ENCODE data around the gene FMN2. TPM values are rescaled to one million over a fixed set of nuclear protein-coding genes. Genes with fewer than 3 reads are reported as not detected.

The FMN2 gene
- total RNA-seq, 4 donors from 2014 or later: 0.54 to 5.1 (median 1.2) TPM

DNA sequence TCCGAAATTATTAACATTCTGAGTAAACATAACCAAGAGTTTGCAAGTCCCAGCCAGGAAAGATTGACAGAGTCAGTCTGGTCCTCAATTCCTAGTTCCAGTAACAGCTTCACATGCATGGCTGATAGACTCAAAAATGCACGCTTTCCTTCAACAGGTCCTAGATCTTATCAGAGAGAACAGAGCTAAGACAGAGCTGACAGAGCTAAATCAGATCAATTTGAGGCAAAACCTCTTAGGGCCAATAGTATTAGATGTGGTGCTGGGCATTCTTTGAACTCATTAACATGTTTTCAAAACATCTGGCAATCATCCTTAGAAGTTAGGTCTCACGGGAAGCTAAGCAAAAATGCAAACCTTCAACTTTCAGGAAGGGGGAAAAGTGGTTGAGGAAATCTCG is 406.2 kb downstream of the FMN2 start:
- no peak overlapping the region for H3K27ac ChIP-seq
- no peaks in the 10 kb centered on the region for H3K4me1 ChIP-seq
- H3K36me3 ChIP-seq: no peaks in the 10 kb centered on the region
- DNase-seq: no peak
- TF ChIP-seq, protein P1, sequence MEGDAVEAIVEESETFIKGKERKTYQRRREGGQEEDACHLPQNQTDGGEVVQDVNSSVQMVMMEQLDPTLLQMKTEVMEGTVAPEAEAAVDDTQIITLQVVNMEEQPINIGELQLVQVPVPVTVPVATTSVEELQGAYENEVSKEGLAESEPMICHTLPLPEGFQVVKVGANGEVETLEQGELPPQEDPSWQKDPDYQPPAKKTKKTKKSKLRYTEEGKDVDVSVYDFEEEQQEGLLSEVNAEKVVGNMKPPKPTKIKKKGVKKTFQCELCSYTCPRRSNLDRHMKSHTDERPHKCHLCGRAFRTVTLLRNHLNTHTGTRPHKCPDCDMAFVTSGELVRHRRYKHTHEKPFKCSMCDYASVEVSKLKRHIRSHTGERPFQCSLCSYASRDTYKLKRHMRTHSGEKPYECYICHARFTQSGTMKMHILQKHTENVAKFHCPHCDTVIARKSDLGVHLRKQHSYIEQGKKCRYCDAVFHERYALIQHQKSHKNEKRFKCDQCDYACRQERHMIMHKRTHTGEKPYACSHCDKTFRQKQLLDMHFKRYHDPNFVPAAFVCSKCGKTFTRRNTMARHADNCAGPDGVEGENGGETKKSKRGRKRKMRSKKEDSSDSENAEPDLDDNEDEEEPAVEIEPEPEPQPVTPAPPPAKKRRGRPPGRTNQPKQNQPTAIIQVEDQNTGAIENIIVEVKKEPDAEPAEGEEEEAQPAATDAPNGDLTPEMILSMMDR (IDR thresholded peaks at IDR 0.05): no peak
- TF ChIP-seq POLR2A (IDR thresholded peaks at IDR 0.05): no peak
- no peak overlapping the region for H3K4me3 ChIP-seq
- peaks cover 0 to 3% (median 0%) of the 10 kb centered on the region in 4 donors for H3K9me3 ChIP-seq
- no peaks in the 10 kb centered on the region for H3K27me3 ChIP-seq

DNA sequence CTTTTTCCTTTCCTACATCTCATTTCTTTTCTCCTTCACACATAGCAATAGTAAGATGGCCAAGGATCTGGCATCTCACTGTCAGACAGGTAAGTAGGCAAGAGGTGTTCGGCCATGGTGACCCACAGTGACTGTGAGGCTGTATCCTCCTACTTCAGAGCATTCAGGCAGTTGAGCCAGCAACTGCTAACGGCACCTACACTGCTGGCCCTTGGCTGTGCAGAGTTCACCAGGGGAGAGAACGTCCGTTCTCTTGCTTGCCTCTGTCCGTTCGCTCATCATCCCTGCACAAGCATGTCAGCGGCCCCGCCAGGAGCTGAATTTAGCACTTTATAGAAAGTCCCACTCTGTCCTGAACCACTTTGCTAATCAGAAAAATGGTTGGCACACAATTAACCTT is 406.7 kb downstream of the FMN2 start:
- no peak overlapping the region for H3K4me3 ChIP-seq
- H3K36me3 ChIP-seq: no peaks in the 10 kb centered on the region
- H3K4me1 ChIP-seq: no peaks in the 10 kb centered on the region
- no peaks in the 10 kb centered on the region for H3K27me3 ChIP-seq
- DNase-seq: no peak
- H3K9me3 ChIP-seq: peaks cover 0 to under 1% (median 0%) of the 10 kb centered on the region in 4 donors
- no peak overlapping the region for H3K27ac ChIP-seq
- TF ChIP-seq POLR2A (IDR thresholded peaks at IDR 0.05): no peak
- TF ChIP-seq, protein P1 (IDR thresholded peaks at IDR 0.05): no peak

DNA sequence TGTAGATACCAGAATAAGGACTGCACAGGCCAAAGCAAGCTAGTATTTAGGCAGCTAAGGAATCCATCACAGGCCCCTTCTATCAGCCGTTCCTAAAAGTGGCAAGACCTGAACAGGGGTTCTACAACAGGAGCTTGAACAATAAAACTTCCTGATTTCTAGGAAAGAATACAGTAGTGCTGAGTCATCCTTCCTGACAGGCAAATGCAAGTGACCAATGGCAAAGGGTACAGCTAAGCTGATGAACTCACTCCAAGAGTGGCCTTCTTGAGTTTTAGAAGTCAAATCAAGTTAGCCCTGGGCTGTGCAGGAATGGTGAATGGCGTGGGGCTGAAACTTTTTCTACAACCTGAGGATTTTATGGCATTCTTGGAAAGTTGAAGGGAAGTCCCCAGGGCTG is 407.3 kb downstream of the FMN2 start:
- Histone ChIP-seq H3K4me1 (no peaks in the 10 kb centered on the region), H3K36me3 (no peaks in the 10 kb centered on the region), H3K4me3 (no peak overlapping the region), H3K27ac (no peak overlapping the region), H3K9me3 (no peaks in the 10 kb centered on the region), H3K27me3 (no peaks in the 10 kb centered on the region)
- no peak for DNase-seq
- TF ChIP-seq, protein P1 (IDR thresholded peaks at IDR 0.05): no peak
- TF ChIP-seq POLR2A (IDR thresholded peaks at IDR 0.05): no peak

DNA sequence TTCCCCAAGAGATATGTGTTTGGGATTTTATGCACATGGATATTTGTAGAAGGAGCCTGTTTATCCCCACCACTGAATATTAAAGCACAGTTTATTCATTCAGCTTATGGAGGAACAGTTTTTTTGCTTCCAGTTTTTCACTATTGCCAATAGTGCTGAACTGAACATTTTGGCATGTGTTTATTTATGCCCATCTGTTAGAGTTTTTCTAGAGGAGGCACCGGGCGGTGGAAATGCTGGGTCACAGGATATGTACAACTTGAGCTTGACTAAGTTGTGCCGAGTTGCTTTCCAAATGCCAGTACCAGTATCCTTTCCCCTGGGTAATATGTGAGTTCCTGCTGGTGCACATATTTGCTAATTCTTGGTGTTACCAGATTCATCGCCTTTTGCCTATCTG is 409.0 kb downstream of the FMN2 start:
- TF ChIP-seq, protein P1 (IDR thresholded peaks at IDR 0.05): no peak
- no peak for TF ChIP-seq POLR2A (IDR thresholded peaks at IDR 0.05)
- no peaks in the 10 kb centered on the region for H3K27me3 ChIP-seq
- no peaks in the 10 kb centered on the region for H3K36me3 ChIP-seq
- H3K4me3 ChIP-seq: no peak overlapping the region
- H3K9me3 ChIP-seq: no peaks in the 10 kb centered on the region
- no peak overlapping the region for H3K27ac ChIP-seq
- DNase-seq: no peak
- H3K4me1 ChIP-seq: no peaks in the 10 kb centered on the region

DNA sequence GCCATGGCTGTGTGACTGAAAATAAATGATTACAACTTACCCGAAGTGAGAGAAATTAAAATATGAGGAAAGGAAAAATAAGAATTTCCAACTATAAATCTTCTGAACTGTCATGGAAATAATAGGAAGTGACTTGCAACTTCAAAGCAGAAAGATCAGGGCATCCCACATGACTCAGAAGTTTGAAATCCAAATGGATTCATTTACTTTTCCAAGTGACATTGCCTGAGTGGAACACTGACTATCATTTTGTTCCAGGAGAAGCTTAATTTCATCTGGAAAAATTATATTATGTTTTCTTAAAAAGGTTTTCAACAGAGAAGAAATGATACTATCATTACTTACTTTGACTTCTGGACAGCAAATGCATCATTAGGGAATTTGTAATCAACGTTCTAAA is 409.4 kb downstream of the FMN2 start:
- no peaks in the 10 kb centered on the region for H3K9me3 ChIP-seq
- H3K4me3 ChIP-seq: no peak overlapping the region
- no peak for TF ChIP-seq POLR2A (IDR thresholded peaks at IDR 0.05)
- TF ChIP-seq, protein P1 (IDR thresholded peaks at IDR 0.05): no peak
- H3K4me1 ChIP-seq: no peaks in the 10 kb centered on the region
- H3K27me3 ChIP-seq: no peaks in the 10 kb centered on the region
- H3K27ac ChIP-seq: no peak overlapping the region
- DNase-seq: no peak
- no peaks in the 10 kb centered on the region for H3K36me3 ChIP-seq

DNA sequence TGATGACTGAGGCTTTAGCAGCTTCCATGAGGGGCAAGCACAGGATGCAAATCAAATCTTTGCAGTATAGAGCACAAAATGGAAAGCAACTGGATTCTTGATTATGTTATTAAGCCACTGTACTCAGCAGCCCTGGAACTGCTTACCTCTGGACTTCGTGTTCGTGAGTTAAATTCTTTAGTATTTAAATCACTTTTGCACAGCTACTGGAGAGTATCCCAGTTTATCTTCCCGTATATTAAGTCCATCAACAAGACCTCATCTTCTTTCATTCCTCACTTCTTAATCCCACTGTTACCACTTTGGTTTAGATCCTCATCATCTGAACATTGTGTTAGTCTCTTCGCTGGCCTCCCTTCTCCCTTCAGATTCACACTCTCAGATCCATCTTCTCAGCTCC is 411.4 kb downstream of the FMN2 start:
- Histone ChIP-seq H3K9me3 (no peaks in the 10 kb centered on the region), H3K4me1 (no peaks in the 10 kb centered on the region), H3K36me3 (no peaks in the 10 kb centered on the region), H3K27me3 (no peaks in the 10 kb centered on the region), H3K27ac (no peak overlapping the region), H3K4me3 (no peak overlapping the region)
- TF ChIP-seq, protein P1 (IDR thresholded peaks at IDR 0.05): no peak
- no peak for DNase-seq

Measured in Peyer's patch (tissue), 4 donors.